Activated gamma-delta T cell (primary cell): ENCODE data around the gene PEX5L.

Experiments
- DNase-seq: peaks from one replicate; lab custom pipeline; 2025; lab: John Stamatoyannopoulos, UW

Gene PEX5L

DNA sequence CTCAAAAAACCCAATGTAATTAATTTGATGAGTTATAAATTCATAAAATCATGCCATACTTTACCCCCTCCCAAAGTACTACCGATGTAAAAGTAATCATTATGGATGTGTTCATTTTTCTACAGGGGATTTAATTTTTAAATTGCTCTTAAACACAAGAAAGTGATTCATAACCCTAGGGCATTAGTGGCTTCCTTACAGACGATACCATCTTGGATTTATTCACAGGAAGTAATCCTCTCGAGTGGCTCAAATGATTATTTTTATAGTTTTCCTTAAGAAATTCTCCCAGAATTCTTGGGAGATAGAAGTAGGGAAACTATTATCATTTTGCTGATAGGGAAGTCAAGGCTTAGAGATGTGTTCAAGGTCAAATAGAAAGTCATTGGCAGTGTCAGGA is 80.9 kb downstream of the PEX5L start:
- no peak for DNase-seq

DNA sequence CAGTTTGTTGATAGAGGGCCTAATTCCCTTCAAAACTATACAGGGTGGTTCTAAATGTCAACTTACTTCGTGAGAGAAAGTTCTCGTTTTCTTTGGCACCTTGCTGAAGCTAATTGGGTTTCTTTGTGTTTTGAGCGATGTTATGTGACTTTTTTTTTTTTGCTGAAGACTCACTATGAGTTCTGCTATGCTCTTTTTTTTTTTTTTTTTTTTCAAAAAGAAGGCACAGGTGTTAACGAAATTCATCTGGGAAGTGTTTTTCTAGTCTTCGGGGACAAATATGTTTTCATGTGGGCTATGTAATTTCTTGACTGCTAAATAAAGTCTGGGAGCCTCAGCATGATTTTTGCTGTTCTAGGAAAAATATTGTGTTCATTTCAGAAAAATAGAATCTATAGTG is 81.5 kb downstream of the PEX5L start:
- no peak for DNase-seq

DNA sequence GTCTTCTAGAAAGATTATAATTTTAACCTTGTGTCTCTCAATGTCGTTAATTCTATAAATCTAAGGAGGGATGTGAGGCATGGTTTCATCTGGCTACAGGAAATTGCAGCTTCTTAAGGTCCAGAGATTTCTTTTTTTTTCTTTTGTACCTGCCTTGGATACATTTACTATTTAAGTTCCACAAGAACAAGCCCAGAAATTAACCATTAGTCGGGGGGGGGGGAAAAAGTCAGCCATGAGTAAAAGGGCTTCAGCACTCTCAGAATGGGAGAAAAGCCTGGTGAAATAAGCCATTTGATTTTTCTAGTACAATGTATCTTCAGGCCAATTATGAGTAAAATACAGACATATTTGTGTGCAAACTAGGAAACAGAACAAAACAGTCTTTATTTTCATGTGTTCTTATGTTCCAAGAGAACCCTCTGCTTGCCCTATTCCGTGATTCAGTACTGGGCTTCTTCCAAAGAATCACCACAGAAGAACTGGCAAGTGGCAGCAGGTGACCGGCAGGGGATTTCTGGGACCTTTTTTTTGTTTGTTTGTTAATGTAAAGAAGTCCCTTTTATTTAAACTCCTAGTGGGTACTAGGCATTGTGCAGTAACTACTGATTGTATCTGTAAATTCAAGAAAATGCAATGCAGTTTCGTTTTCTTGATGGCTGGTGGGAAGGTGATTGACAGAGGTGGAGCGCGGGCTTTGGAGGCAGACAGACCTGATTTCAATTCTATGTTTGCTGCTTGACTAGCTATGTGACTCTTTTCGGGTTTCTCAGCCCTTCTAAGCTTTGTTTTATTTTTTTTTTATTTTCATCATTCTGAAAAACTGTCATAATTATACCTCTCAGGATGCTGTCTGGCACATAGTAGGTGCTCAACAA is 82.5 kb downstream of the PEX5L start:
- DNase-seq, result no peak

DNA sequence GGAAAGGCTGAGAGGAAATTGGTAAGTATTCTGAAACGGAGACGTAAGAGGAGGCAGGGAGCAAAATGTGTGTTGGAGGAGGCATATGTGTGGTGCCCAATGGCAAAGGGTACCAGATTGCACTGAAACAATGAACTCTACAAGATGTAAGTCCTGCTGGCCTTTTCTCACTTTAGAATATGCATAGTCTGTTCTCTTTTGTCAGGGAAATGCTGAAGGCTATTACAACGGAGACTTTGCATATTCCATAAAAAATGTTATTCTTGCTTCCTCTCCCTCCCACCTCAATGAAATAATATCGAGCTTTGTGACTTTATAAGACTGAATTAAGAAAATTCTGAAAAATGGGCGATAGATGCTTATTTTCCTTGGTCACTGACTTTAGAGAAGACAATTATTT is 85.9 kb downstream of the PEX5L start:
- DNase-seq, result no peak

DNA sequence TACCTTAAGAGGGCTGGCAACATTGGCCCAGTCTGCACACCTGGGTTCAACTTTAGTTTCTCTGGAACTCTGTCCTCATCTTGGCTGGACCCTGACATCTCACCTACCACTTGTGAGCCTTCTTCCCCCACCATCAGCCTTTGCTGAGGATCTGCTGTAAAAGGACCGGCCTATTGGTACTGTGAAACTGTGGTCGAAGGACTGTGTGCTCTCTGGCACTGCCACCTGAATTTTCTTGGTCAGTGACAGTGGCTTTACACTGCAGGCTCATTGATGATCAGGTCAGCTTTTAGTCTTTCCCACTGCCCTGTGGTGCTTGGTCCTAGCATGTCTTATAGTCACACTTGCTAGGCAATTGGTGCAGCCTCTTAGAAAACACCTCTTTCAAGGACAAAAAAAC is 86.9 kb downstream of the PEX5L start:
- DNase-seq, result no peak

DNA sequence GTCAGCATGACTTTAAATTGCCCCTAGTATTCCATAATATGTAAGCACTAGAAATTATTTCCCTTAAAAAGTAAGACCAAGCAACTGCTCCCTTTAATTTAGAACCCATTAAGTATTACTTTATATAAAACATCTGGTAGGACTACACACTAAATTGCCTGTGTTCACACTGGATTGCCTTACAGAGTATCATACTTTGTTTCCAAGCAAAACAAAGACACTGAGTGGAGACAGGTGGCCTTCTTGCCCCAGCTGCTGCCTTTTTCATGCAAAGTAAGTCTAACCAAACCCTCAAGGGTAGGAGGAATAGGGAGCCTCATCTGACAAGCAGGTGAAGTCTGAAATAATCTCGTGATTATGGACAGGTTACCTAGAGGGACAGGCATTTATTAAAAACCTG is 87.3 kb downstream of the PEX5L start:
- no peak for DNase-seq

DNA sequence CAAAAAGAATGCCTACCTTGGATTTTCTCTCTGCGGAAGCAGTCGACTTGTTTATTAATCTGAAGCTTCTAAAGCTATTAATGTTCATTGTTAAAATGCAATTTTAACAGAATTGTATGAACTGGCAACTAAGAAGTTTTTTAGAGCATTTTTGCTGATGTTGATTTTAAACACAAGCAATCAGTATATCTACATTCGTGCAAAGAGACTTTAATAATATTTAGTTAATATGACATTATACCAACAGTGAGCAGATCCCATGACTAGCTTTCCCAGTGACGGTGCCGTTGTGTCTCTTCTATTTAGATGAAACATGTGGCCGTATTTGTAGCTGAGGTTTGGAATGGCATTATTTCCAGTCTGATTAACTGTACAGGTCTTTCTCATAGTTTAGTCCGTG is 88.0 kb downstream of the PEX5L start:
- DNase-seq, result no peak

DNA sequence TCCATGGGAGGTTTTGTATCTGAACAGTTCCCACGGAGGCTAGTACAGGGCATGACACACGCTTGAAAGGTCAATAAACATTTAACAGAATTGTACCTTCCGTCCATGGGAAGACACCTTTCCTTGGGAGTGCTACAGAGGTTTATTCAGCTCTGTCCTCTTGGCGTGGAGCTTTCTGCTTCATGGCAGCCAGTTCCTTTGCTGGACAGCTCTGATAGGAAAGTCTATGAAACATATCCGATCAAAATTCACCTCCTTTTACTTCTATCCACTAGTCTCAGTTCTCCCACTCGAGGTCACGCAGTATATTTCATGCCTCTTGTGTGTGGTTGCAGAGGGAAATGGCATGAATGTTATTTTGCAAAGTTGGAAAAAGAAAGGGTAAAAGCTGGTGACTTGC is 91.2 kb downstream of the PEX5L start:
- no peak for DNase-seq

DNA sequence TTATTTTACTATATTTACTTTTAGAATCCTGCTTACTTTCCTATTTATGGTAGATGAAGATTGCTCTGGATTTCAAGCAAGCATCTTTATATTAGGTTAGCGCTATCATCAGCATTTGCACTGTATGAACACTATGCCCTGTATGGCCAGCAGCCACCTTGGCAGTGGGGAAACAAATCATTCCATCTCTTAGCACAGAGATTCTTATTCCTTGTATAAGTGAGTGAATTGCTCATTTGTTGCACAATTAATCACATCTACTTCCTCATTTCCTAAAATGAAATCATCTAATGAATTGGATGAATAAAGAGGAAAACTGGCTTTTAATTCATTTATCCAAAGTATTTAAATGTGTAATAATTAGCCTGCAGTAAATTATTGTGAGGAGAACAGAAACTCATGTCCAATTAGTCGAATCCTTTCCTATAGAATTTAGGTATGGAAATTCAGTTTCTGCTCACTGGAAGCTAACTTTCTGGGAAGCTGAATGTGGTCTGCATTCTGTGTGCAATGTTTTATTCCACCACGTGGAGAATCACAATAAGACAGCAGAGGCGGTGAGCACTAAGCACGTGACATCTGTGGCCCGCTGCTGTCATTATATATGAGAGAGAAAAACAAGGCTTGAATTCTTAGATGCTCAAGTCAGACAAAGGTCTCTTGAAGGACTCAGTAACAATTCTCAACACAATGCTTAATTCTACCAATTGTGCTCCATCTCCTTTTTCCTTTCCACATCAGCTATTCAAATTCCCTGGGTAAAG is 93.4 kb downstream of the PEX5L start:
- DNase-seq, result no peak

DNA sequence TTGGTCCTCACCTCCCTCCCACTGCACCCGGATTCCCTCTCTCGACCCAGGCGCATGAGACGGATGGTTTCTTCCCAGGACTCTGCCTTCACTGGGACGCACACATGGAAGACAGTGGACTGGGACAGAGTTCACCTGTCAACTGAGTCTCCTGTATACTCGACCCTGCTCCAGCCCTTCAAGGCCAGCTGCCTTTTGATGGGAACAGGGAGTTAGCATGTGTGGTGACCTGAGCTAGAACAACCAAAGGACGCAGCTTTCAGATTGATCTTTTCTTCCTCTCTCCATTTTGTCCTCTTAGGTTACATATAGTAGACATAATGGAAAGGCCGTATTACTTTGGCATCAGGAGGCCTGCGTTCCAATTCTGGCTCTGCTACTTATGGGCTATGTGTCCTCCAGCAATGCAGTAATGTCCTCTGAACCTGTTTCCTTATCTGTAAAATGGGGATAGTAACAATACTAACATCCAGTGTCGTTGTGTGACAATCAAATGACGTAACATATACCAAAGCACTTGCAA is 94.1 kb downstream of the PEX5L start:
- no peak for DNase-seq

DNA sequence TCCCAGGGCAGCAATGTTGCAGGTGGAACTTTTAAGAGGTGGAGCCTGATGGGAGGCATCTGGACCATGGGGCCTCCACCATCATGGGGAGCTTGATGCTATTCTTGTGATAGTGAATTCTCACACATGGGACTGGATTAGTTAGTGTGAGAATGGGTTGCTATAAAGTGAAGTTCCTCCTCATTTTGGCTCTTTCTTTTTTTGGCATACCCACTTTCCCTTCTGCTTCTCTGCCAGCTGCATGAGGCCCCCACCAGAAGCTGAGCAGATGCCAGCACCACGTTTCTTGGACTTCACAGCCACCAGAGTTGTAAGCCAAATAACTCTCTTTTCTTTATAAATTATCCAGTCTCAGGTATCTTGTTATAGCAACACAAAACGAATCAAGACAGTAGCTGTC is 101.0 kb downstream of the PEX5L start:
- DNase-seq, result no peak

DNA sequence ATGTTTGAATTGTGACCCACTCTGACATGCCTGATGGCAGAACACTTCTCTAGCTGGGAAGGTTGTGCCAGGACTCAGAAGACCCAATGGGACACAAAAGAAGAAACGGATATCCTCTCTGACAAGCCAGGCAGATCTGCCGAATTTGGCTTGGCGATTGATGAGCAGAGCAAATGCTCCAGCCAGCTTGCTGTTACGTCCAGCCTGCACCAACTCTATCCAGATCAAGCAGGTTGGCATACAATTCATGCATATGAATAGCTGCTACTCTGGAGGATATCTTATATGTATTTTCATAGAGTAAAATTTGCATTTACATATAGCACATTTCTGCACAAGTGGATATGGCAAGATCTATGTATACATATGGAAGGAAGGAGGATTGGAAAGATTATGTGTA is 102.8 kb downstream of the PEX5L start:
- no peak for DNase-seq

DNA sequence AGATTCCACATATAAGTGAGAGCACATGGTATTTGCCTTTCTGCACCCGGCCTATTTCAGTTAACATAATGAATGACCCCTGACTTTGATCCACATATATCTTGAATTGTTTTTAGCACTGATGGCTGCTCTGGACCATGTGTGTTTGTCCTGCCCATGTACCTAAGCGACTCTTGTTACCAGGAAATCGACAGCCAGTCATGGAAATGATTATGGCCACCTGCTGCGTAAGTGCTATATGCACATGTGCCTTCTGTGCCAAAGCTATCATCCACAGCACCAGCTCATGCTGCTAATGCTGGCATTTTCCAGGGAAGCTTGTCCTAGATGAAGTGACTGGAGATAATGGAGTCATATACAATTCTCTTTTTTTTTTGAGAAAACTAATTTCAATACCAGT is 103.7 kb downstream of the PEX5L start:
- DNase-seq, result no peak

DNA sequence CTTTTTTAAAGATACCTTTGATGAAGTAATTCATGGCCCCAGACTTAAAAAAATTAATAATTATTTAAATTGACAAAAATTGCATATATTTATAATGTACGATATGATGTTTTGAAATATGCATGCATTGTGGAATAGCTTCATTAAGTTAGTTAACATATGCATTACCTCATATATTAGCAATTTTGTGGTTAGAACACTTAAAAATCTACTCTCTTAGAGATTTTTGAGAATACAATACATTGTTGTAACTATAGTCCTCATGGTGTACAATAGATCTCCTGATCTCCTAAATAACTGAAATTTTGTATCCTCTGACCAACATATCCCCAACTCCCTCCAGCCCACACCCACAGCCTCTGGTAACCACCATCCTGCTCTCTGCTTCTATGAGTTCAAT is 104.1 kb downstream of the PEX5L start:
- DNase-seq, result no peak

DNA sequence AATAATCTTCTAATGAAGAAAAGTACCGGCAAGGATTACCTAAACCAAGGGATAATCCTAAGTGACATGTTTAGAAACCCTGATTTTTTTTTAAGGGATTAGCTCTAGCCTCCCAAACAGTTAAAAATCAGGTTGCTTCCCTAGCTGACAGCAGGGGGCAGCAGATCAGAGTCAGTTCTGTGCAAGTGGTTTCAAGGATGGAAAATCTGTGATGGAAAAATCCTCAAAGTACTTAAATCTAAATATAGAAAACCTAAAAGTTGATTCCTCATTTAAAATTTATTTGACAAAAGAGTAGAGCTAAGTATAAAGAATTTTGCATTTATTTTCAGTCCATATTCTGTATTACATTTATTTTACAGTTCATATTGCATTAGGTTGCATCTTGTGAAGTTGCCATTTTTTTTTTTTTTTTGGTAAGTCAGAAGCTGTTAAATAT is 107.6 kb downstream of the PEX5L start:
- no peak for DNase-seq

DNA sequence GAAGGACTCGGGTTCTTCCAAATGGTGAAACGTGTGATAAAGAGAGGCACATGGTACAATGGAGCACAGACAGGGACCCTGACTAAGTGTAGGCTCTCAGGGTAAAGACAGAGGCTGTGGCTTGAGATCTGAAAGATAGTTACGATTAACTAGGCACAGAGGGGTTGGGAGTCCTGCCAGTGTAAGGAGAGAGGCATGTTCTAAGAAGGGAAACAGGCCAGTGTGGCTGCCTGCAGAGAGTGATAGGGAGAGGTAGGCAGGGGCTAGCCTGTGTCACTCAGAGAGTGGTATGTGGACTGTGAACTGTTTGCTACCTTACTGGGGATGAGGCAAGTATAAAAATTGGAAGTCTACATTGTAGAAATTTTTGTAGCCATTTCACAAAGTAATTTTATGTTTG is 109.5 kb downstream of the PEX5L start:
- DNase-seq, result no peak

DNA sequence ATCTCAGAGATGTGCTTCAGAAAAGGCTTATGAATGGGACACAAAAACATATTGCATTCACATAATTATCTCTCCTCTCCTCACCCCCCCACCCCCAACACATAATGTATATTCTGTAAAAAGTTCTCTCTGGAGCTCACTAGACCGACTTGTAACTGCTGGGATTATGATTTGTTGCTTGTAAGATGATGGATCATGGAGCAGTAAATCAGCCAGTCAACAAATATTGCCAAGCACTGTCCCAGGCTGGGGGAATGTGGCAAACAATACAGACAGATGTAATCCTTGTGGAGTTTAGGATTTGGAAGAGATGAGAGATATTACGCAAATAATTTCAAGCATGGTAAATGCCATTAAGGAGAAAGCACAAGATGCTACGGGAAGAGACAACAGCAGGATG is 114.8 kb downstream of the PEX5L start:
- no peak for DNase-seq

DNA sequence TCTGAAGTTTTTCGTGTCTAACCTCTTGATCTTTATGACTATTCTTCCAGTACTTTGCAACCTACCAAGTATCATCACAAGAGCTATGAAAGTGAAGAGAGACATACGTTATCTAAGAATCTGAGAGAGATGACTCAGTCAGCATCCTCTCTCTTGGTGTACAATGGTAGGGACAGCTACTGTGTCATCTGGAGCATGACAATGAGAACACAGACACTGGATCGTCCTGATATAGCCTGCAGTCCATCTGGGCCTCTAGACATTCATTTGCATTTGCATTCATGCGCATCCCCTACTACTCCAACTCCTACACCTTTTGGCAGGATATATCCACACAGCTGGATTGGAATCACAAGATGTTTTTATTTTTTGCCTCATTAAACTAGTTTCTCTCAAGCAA is 115.2 kb downstream of the PEX5L start:
- no peak for DNase-seq

DNA sequence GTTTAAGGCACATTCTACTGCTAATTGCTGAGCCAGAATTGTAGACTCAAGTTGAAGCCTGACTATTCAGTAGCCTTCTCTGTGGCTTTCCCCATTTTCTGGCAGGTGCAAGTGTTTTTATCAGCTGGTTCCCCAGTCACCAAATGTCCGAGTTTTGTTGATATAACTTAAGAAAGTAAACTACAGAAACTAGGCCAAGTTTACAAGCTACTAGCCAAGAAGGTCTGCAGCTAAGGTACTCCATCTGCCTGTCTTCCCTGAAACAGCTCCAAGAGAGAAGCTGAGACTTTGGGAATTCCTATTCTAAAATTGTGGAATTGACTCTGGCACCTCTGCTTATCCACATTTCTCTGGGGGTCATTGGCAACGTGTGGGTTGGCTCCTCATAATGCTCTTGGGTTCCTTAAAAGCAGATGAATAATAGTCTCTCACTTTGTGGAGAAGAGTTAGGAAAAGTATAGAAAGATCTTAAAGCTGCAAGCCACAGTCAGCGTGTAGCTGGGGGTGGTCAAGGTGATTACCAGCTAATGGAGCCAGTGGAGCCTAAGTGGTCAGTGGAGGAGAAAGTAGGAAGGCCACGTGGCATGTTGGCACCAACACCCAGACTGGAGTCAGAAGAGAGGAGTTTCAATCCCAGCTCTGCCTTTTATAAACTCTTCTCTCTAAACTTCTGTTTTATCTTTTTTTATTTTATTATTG is 128.8 kb downstream of the PEX5L start:
- DNase-seq, result no peak

DNA sequence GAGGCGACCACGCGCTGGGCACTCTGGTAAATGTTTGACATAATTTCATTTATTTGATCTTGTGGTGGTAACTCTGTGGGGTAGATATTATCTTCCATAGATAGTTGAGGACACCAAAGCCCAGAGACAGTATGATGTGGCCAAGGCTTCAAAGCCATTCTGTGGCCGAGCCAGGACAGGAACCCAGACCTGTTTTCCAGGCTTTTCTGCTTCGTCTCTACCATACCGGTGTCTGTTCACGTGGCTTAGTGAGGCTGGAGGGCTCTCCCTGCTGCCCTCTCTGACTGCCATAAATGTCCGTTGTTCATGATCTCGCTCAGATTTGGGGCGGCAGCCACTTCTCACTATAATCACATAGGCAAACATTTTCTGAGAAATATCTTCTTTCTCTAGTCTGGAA is 134.7 kb downstream of the PEX5L start:
- DNase-seq, result no peak

DNA sequence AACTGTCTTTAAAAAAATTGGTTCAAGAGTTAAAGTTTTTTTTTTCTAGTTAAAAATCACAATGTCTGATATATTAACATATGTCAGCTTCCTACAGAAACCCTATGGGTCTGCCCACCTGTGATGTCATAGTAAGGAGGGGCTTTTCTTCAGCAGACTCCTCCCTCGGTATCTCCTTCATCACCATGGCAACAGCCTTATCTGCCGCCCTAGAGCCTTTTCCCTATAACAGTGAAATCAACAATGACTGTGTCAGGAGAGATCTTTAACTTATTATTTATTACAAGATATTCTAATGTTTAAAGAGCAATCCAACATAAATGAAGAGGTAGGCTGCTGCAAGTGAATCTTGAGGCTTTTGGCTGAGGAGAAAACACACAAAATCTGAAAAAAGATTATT is 138.7 kb downstream of the PEX5L start:
- DNase-seq, result no peak

DNA sequence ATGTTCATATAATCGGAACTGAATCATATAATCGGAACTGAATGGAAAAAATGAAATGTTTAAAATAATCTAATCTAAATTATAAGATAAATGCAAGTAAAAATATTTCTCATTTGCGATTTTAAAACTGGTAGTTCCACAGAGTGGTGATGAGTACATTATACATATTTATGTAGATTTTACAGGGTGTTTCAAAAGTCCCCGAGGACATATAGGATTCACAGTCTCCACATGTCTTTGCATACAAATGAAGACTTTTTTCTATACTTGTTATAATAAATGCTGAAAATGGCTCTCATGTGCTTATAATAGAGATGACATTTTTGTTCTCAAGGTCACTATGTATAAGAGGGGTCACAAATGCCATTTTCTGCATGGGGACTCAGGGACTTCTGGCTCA is 139.5 kb downstream of the PEX5L start:
- no peak for DNase-seq

DNA sequence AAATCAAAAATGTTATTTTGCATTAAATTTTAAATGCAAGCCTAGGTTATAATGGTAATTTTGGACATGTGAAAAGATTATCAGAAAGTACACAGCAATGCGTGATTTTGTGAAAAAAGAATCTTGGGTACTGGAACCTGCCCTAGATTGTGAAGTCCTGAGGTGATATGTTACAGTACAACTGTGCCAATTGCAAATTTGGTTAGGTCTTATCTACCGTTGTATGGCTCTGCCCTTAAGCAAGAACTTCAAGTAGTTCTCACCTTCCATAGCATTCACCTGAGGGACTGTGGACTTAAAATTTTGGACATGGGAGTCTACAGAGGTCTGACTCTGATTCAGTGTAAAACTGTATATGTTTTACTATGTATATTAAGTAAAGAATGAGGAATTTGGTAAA is 140.2 kb downstream of the PEX5L start:
- no peak for DNase-seq
